SU-DHL-6 (cell line): ENCODE measurements around the gene BAHCC1.

Experiments used
- H2AFZ ChIP-seq: fragments of 200-600 bp; sonication (generic); 2 replicates; pipeline ENCODE4 v1.6.1; 2014; ENCODE audit warnings: low read depth, mild to moderate bottlenecking, moderate library complexity, mixed read lengths, antibody characterized with exemption, low read length; ENCODE audit not compliant: severe bottlenecking
- H3F3A ChIP-seq: fragments of 200-600 bp; shearing (Covaris generic); 2 replicates; pipeline ENCODE4 v1.6.0; 2016; ENCODE audit warnings: antibody characterized with exemption, mild to moderate bottlenecking; ENCODE audit not compliant: insufficient read depth
- H3K27ac ChIP-seq: fragments of 200-600 bp; sonication (generic); 2 replicates; pipeline ENCODE4 v1.5.1; 2016; ENCODE audit warnings: low read depth, mild to moderate bottlenecking, low read length, moderate library complexity, mixed read lengths
- H3K27me3 ChIP-seq: fragments of 200-600 bp; sonication (generic), shearing (Covaris generic); 2 replicates; pipeline ENCODE4 v1.6.0; 2014; ENCODE audit warnings: mild to moderate bottlenecking, low read length
- H3K36me3 ChIP-seq: fragments of 200-600 bp; sonication (generic); 2 replicates; pipeline ENCODE4 v1.6.1; 2014; ENCODE audit warnings: mild to moderate bottlenecking, low read length, mixed read lengths
- H3K4me2 ChIP-seq: fragments of 300-600, 200-600 bp; shearing (Covaris generic), sonication (generic); 2 replicates; pipeline ENCODE4 v1.6.0; 2014; ENCODE audit warnings: low read length, low read depth, mild to moderate bottlenecking; ENCODE audit not compliant: poor library complexity, severe bottlenecking
- H3K4me3 ChIP-seq: fragments of 200-600 bp; sonication (generic); 2 replicates; pipeline ENCODE4 v1.5.1; 2014; ENCODE audit warnings: antibody characterized with exemption, low read length, mild to moderate bottlenecking, mixed read lengths; ENCODE audit not compliant: insufficient read depth, poor library complexity, severe bottlenecking
- H3K79me2 ChIP-seq: fragments of 200-600 bp; sonication (generic); 2 replicates; pipeline ENCODE4 v1.6.1; 2014; ENCODE audit warnings: mild to moderate bottlenecking, low read length, moderate library complexity; ENCODE audit not compliant: insufficient read depth
- H3K9ac ChIP-seq: fragments of 200-600 bp; sonication (generic); 2 replicates; pipeline ENCODE4 v1.7.0; 2014; ENCODE audit warnings: mild to moderate bottlenecking, low read length
- H3K9me2 ChIP-seq: fragments of 200-600 bp; sonication (generic); replicated peaks from 2 replicates; pipeline ENCODE4 v1.6.1; 2014; ENCODE audit warnings: low read length; ENCODE audit not compliant: insufficient read depth
- H3K9me3 ChIP-seq: fragments of 200-600 bp; sonication (generic); 2 replicates; pipeline ENCODE4 v1.6.1; 2014; ENCODE audit warnings: low read length, mixed read lengths; ENCODE audit not compliant: insufficient read depth
- H4K20me1 ChIP-seq: fragments of 200-600 bp; sonication (generic); 2 replicates; pipeline ENCODE4 v1.6.1; 2014; ENCODE audit warnings: low read depth, mild to moderate bottlenecking, antibody characterized with exemption, low read length, moderate library complexity, mixed read lengths
- CTCF ChIP-seq: fragments of 200-600 bp; sonication (generic); IDR thresholded peaks from one replicate; pipeline ENCODE4 v1.5.1; 2017; ENCODE audit warnings: antibody characterized with exemption, mild to moderate bottlenecking, low read length, moderate library complexity; ENCODE audit not compliant: insufficient read depth, poor library complexity, severe bottlenecking
- EZH2phosphoT487 ChIP-seq: fragments of 200-600 bp; sonication (generic), shearing (Covaris generic); conservative IDR thresholded peaks from 2 replicates; pipeline ENCODE4 v1.6.1; 2018; ENCODE audit warnings: mild to moderate bottlenecking, antibody characterized with exemption, low read length, moderate library complexity, mixed read lengths

BAHCC1 gene

GRCh38 chr17:81436294-81436849 lies 41.1 kb downstream of the BAHCC1 start:
- Histone ChIP-seq H3K9ac (no peak overlapping the region), H3K27ac (no peak overlapping the region), H3K9me2 (no peaks in the 10 kb centered on the region), H3K36me3 (no peaks in the 10 kb centered on the region), H4K20me1 (no peaks in the 10 kb centered on the region), H3F3A (no peaks in the 10 kb centered on the region), H3K27me3 (no peaks in the 10 kb centered on the region), H2AFZ (no peak overlapping the region), H3K4me2 (no peak overlapping the region), H3K79me2 (no peaks in the 10 kb centered on the region), H3K4me3 (no peak overlapping the region), H3K9me3 (no peaks in the 10 kb centered on the region)
- TF ChIP-seq CTCF (no peak), EZH2phosphoT487 (no peak)

GRCh38 chr17:81437191-81437651 lies 42.0 kb downstream of the BAHCC1 start:
- no peaks in the 10 kb centered on the region for H3K79me2 ChIP-seq
- H3K9ac ChIP-seq = no peak overlapping the region
- H3K36me3 ChIP-seq = no peaks in the 10 kb centered on the region
- H3K4me2 ChIP-seq = no peak overlapping the region
- H3K9me3 ChIP-seq = no peaks in the 10 kb centered on the region
- H2AFZ ChIP-seq = no peak overlapping the region
- H3F3A ChIP-seq = no peaks in the 10 kb centered on the region
- TF ChIP-seq CTCF = no peak
- TF ChIP-seq EZH2phosphoT487 = no peak
- no peaks in the 10 kb centered on the region for H3K9me2 ChIP-seq
- H4K20me1 ChIP-seq = no peaks in the 10 kb centered on the region
- no peaks in the 10 kb centered on the region for H3K27me3 ChIP-seq
- H3K27ac ChIP-seq = no peak overlapping the region
- H3K4me3 ChIP-seq = no peak overlapping the region

GRCh38 chr17:81438007-81438659 lies 42.9 kb downstream of the BAHCC1 start:
- Histone ChIP-seq H3K27ac (no peak overlapping the region), H3K9ac (no peak overlapping the region)
- TF ChIP-seq EZH2phosphoT487 (no peak), CTCF (no peak)

More at GRCh38 chr17:81438007-81438659, 42.9 kb downstream of the BAHCC1 start:
- Histone ChIP-seq H3K9me3 (no peaks in the 10 kb centered on the region), H4K20me1 (no peaks in the 10 kb centered on the region), H3K4me3 (no peak overlapping the region), H3K27me3 (no peaks in the 10 kb centered on the region), H3F3A (no peaks in the 10 kb centered on the region), H2AFZ (no peak overlapping the region), H3K4me2 (no peak overlapping the region), H3K9me2 (no peaks in the 10 kb centered on the region), H3K36me3 (no peaks in the 10 kb centered on the region), H3K79me2 (no peaks in the 10 kb centered on the region)
